ENCODE measurements around the gene C2orf15. TPM values are rescaled to one million over a fixed set of nuclear protein-coding genes. Genes with fewer than 3 reads are reported as not detected.

Gene C2orf15
- total and polyA plus RNA-seq, 2 experiments from 2014 or later = 5.9 to 8.9 TPM

DNA sequence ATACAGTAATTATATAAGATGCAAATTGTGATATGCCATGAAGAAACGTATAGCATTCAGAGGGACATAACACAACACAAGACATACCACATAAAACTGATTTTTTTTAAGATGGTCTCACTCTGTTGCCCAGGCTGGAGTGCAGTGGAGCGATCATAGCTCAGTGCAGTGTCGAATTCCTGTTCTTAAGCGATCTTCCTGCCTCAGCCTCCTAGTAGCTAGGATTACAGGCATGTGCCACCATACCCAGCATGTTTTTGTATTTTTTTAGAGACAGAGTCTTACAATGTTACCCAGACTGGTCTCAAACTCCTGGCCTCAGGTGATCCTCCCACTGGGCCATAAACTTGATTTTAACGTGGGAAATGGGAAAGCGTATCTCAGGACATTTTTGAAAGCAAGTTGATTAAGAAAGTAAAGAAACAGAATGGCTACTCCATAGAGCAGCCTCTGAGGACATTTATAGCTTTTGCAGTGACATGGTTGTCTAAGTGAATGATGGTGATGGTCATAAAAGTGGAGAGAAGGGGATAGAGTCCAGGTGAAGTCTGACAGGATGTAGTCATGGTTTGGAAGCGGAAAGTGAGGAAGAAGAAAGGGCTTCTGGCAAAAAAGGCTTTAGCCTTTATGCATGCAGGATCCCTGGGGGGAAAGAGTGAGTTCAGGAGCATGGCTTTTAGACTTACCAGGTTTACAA is 10.8 kb downstream of the C2orf15 start:
- peak overlapping the region; percentile 69 for H3K27ac ChIP-seq
- no peak overlapping the region for H2AFZ ChIP-seq
- H3K9me3 ChIP-seq (ENCODE audit: low read depth) = no peaks in the 10 kb centered on the region
- no peak overlapping the region for H3K4me3 ChIP-seq
- DNase-seq (ENCODE audit: low spot score) = peak; percentile 19
- no peaks in the 10 kb centered on the region for H3K36me3 ChIP-seq (replicated peaks; ENCODE audit: insufficient read depth, low read depth)
- H3K79me2 ChIP-seq = peaks cover 4% of the 10 kb centered on the region
- peaks cover 10% of the 10 kb centered on the region for H3K4me1 ChIP-seq (ENCODE audit: insufficient read depth)
- WGBS (ENCODE audit: low lambda C conversion rate, missing lambda C conversion rate) = 77% methylated on average over 7 of the region's 7 CpGs
- H4K20me1 ChIP-seq (ENCODE audit: insufficient read depth, poor library complexity, severe bottlenecking) = no peaks in the 10 kb centered on the region
- H3K4me2 ChIP-seq = peak overlapping the region; percentile 25
- no peaks in the 10 kb centered on the region for H3K9me2 ChIP-seq (replicated peaks; ENCODE audit: insufficient read depth)
- TF ChIP-seq CTCF (IDR thresholded peaks at IDR 0.05; ENCODE audit: poor library complexity) = no peak
- no peak for TF ChIP-seq EZH2 (IDR thresholded peaks at IDR 0.05; ENCODE audit: borderline replicate concordance)
- no peak for TF ChIP-seq EZH2phosphoT487 (IDR thresholded peaks at IDR 0.05; ENCODE audit: low read depth, severe bottlenecking, unreplicated experiment)
- H3K27me3 ChIP-seq = no peaks in the 10 kb centered on the region

DNA sequence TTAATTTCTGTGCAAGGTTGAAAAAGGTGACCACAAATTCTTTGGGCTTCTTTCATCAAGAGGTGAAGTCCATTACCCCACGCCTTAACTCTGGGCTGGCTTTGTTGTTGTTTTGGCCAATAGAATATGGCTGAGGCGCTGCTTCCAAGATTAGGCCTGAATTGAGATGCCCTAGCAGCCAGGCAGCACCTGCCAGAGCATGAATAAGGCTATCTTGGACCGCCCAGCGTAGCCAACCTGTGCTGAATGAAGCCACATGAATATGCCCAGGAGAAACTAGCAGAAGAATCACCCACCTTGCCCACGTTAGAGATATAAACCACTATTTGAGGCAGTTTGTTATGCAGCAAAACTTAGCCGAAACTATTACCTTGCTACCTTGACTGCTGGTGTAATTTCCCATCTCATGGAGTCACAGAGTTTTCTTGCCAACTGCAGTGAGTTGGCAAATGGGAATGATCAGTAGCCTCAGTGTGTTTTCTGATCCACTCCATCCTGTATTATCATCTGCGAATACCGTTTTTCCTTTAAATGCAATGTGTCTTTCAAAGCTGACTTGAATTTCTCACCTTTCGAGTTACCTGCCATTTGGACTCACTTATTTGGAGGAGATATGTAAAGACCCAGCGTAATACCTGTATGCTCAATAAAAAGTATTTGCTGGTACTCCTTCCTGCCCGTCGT is 12.6 kb downstream of the C2orf15 start:
- H3K9me2 ChIP-seq (replicated peaks; ENCODE audit: insufficient read depth) = no peaks in the 10 kb centered on the region
- DNase-seq (ENCODE audit: low spot score) = no peak
- H3K9me3 ChIP-seq (ENCODE audit: low read depth) = no peaks in the 10 kb centered on the region
- TF ChIP-seq CTCF (IDR thresholded peaks at IDR 0.05; ENCODE audit: poor library complexity) (no peak), EZH2phosphoT487 (IDR thresholded peaks at IDR 0.05; ENCODE audit: low read depth, severe bottlenecking, unreplicated experiment) (no peak), EZH2 (IDR thresholded peaks at IDR 0.05; ENCODE audit: borderline replicate concordance) (no peak)
- peaks cover 10% of the 10 kb centered on the region for H3K4me1 ChIP-seq (ENCODE audit: insufficient read depth)
- peak overlapping the region; percentile 18 for H3K4me3 ChIP-seq
- WGBS (ENCODE audit: low lambda C conversion rate, missing lambda C conversion rate) = 53% methylated on average over 12 of the region's 12 CpGs
- no peaks in the 10 kb centered on the region for H3K36me3 ChIP-seq (replicated peaks; ENCODE audit: insufficient read depth, low read depth)
- no peaks in the 10 kb centered on the region for H3K27me3 ChIP-seq
- H2AFZ ChIP-seq = peak overlapping the region; percentile 36
- H3K4me2 ChIP-seq = peak overlapping the region; percentile 87
- peaks cover 4% of the 10 kb centered on the region for H3K79me2 ChIP-seq
- H4K20me1 ChIP-seq (ENCODE audit: insufficient read depth, poor library complexity, severe bottlenecking) = no peaks in the 10 kb centered on the region
- H3K27ac ChIP-seq = peak overlapping the region; percentile 92

DNA sequence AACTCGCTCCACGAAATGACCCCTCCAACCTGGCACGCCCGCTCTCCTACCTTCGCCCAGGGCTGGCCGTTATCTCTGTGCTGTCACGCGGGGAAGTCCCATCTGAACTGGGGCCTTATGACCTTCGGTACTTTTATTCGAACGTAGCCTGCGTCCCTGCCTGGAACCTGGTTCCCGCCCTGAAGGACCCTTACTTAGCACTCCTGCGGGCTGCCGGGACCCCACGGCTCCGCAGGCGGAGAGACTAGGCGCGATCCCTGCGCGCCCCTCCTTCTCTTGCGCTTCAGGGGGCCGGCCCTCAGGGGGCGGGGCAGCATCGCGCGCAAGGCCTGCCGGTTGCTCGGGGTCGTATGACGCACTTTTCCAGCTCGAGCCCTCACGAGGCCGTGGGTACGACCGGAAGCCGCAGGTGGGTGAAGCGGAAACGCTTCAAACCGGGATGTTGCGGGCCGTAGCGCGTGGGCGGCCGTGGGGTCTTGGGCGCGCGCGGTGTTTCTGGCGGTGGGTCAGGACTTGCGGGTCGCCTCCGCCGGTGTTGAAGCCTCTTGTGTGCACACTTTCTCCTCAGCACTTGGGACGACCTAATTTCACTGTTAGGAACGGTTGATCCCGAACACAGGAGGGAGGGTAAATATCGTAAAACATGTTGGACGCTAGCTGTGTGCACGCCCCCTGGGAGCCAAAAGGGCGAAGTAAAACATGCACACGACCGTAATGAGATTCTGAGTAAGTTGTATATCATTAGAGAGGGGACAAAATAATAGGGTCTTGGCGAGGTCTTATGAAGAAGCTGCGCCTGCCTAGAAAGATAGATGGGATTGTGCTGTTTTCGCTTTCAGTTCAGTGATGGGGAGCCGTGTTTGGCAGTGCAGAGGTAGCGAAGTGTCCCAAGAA is 13.4 kb downstream of the C2orf15 start, which contains the start of the genes LIPT1 and TSGA10:
LIPT1 (plus strand) TSS at position 325 of the 894 bp plus-strand sequence. CDS start 6,991 bp downstream, outside the sequence.
TSGA10 (minus strand) TSS at position 300 of the 894 bp plus-strand sequence. CDS start 45,503 bp downstream, outside the sequence.
- no peaks in the 10 kb centered on the region for H3K36me3 ChIP-seq (replicated peaks; ENCODE audit: insufficient read depth, low read depth)
- WGBS (ENCODE audit: low lambda C conversion rate, missing lambda C conversion rate) = 2% methylated on average over 70 of the region's 70 CpGs
- H3K9me3 ChIP-seq (ENCODE audit: low read depth) = no peaks in the 10 kb centered on the region
- peak within 1 kb of the TSS; percentile 92 for H3K27ac ChIP-seq
- peaks cover 10% of the 10 kb centered on the region for H3K4me1 ChIP-seq (ENCODE audit: insufficient read depth)
- H3K79me2 ChIP-seq = peaks cover 4% of the 10 kb centered on the region
- peak; percentile 96 for DNase-seq (ENCODE audit: low spot score)
- no peaks in the 10 kb centered on the region for H4K20me1 ChIP-seq (ENCODE audit: insufficient read depth, poor library complexity, severe bottlenecking)
- H3K27me3 ChIP-seq = no peaks in the 10 kb centered on the region
- peak within 1 kb of the TSS; percentile 83 for H3K4me3 ChIP-seq
- H3K9me2 ChIP-seq (replicated peaks; ENCODE audit: insufficient read depth) = no peaks in the 10 kb centered on the region
- TF ChIP-seq EZH2phosphoT487 (IDR thresholded peaks at IDR 0.05; ENCODE audit: low read depth, severe bottlenecking, unreplicated experiment) = no peak
- TF ChIP-seq CTCF (IDR thresholded peaks at IDR 0.05; ENCODE audit: poor library complexity) = peak; percentile 29
- H2AFZ ChIP-seq = peak within 1 kb of the TSS; percentile 77
- H3K4me2 ChIP-seq = peak within 1 kb of the TSS; percentile 87

Data from hepatocyte (in vitro differentiated cells).